WI38 (cell line): ENCODE measurements around the gene SH3BP2.

Experiments
- H3K4me3 ChIP-seq: 2 replicates; pipeline ENCODE4 v1.5.1; 2011; ENCODE audit warnings: low read depth, mild to moderate bottlenecking, control low read depth, low read length
- TF ChIP-seq, protein P1 (sequence below): IDR thresholded peaks from 2 replicates; pipeline ENCODE4 v1.5.1; 2012; ENCODE audit warnings: low read depth, mild to moderate bottlenecking, control low read depth, low read length

The SH3BP2 gene

DNA sequence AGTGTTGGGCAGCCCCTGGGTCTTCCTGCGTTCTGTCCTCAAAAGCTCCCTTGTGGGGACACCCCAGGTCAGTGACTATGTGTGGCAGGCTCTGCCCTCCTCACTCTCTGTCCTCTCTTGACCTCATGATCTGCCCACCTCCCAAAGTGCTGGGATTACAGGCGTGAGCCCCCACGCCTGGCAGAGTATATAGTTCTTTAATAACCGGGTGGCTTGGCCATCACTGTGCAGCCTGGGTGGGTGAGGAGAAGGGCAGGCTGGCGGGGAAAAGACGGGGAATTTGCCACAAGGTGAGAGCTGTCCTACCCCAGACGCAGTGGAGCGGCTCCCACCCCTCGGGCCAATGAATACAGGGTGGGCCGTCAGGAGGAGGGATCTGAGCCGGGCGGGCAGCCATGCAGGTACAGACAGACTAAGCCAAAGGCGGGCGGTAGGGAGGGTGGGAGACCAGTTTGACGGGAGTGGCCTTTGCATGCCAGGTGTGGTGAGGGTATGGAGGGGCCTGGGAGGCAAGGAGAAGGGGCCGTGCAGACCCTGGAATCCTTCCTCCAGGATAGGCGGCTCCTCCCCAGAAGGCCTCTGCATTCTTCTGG, 2.5 kb downstream of the SH3BP2 start:
- TF ChIP-seq, protein P1, sequence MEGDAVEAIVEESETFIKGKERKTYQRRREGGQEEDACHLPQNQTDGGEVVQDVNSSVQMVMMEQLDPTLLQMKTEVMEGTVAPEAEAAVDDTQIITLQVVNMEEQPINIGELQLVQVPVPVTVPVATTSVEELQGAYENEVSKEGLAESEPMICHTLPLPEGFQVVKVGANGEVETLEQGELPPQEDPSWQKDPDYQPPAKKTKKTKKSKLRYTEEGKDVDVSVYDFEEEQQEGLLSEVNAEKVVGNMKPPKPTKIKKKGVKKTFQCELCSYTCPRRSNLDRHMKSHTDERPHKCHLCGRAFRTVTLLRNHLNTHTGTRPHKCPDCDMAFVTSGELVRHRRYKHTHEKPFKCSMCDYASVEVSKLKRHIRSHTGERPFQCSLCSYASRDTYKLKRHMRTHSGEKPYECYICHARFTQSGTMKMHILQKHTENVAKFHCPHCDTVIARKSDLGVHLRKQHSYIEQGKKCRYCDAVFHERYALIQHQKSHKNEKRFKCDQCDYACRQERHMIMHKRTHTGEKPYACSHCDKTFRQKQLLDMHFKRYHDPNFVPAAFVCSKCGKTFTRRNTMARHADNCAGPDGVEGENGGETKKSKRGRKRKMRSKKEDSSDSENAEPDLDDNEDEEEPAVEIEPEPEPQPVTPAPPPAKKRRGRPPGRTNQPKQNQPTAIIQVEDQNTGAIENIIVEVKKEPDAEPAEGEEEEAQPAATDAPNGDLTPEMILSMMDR, result no peak
- no peak overlapping the region for H3K4me3 ChIP-seq

DNA sequence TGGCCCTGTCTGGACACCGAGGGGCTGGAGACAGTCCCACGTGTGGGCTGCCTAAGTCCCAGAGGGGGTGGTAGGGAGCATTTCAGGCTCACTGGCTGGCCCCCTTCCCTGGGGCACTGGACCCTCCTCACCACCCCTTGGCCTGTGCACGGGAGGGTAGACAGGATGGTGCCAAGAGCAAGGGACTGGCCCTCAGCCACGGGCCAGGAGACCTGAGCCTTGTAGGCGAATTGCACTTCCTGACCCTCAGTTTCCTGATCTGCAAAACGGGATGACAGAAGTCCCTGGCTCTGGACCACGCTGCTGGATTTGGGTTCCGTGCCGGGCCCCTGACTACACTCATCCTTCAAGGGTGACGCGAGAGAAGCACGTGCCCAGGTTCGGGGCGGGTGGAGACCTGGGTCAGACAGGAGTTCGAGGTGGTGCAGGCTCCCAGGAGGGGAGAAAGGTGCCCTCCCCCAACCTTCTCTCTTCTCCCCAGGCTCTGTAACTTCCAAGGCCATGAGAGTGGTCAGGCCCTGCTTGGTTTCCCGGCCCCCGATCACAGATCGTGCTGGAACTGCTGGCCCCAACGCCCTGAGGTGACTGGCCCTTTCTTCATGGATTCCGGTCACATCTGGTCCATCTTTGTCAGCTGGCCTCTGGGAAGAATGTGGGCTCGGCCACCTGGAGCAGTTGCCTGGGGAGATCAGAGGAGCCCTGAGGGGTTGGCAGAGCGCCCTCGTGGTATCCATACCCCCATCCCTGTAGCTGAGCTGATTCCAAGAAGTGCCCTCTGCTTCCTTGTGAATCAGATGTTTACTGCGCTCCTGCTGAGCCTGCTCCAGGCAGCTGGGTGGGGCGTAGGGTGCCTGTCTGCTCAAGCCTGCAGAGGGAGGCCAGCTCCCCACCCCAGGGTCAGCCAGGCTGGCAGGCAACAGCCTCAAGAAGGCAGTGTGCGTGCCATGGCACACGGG, 3.3 kb downstream of the SH3BP2 start:
- TF ChIP-seq, protein P1, result no peak
- H3K4me3 ChIP-seq, result no peak overlapping the region

DNA sequence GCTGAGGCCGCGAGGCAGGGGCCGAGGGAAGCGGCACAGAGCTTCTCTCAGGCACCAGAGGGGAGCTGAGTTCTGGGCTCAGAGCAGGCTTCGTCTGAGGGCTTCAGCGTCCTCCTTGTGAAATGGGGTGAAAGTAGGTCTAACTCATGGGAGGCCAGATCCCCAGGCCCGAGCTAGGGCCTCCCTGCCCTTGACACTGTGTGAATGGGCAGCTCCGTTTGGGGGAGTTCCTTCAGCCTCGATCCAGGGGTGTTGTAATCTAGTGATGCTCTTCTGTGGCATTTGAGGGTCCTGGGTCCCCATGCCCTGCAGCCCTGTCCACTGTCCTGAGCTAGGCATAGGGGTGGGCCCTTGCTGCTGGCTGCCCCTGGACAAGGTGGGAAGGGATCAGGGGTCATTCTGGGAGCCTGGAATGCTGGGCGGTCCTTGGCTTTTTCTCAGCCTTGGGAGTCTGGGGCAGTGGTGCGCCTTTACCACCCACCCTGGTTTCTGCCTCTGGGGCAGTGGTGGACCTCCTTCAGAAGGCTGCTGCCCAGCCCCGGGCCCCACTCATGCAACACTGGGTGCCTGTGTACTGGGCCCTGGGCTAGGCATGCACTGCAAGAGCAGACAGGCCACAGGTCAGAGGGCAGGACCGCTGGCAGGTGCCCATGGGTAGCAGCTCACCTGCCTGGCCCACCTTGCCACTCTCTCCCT, 4.1 kb downstream of the SH3BP2 start:
- H3K4me3 ChIP-seq, result no peak overlapping the region
- TF ChIP-seq, protein P1, result no peak

DNA sequence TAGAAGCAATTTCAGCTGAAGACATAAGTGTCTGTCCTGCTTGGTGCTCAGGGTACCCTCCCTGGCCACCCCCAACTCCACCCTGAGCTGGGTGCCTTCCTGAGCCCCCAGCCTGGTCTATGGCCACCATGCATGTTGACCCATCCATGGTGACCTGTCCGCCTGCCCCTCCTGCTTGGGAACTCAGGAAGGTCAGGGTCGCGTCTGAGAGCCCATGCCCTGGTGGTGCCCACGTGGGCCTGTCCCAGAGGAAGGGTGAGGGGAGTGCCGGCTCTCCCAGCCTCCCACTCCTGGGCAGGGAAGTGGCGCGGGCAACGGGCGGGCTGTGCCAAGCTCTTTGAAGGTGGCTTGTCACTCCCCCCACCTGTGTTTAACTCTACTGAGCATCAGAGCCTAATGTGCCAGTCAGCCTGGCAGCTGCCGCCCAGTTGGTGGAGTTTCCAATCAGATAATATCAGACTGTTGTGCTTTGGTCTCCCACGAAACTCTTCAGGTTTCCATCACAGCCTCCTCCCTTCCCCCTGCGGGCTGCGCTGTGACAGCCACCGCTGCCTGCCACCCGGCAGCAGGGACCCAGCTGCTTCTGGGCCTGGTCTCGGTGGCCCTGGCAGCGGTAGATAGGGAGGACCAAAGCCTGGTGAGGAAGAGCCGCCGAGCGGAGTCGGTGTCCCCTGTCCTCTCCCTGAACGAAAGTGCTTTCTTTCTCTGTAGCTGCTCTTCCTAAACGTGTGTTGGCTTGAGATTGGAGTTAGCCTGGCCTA, 4.8 kb downstream of the SH3BP2 start:
- TF ChIP-seq, protein P1, result no peak
- H3K4me3 ChIP-seq, result no peak overlapping the region

DNA sequence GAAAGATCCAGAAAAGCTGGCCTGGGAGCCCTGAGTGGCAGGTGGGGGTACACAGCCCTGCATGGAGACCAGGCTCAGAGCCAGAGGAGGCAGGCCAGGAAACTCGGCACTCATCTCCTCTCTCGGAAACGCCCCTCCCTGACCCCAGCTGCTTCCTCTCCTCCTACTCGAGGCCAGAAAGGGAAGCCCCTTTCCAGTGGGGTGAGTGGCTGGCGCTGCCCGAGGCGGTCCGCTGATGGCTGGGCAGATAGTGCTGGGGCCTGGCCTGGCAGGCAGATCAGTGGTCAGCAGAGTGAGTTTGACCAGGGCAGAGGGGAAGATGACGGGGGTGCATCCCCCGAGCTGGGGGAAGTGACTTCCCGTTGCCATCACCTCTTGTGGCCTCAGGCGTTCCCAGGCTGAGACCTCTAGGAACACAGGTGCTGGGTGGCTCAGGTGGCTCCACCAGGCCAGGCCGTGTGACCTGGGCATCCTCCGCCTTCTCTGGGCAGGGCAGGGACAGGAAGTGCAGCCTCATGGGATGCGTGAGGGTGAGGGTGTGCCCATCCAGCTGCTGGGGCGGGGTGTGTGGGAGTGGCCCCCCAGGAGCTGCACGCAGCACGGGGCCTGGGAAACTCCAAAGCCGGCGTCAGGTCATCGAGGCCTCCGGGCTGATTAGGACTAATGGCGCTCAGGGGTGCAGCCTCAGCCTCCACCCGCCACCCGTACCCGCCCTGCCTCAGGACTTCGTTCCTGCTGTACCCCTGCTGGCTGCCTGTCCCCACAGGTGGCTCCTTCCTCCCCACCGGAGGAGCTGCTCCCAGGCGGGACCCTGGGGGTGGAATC, 5.7 kb downstream of the SH3BP2 start:
- TF ChIP-seq, protein P1, result no peak
- no peak overlapping the region for H3K4me3 ChIP-seq

DNA sequence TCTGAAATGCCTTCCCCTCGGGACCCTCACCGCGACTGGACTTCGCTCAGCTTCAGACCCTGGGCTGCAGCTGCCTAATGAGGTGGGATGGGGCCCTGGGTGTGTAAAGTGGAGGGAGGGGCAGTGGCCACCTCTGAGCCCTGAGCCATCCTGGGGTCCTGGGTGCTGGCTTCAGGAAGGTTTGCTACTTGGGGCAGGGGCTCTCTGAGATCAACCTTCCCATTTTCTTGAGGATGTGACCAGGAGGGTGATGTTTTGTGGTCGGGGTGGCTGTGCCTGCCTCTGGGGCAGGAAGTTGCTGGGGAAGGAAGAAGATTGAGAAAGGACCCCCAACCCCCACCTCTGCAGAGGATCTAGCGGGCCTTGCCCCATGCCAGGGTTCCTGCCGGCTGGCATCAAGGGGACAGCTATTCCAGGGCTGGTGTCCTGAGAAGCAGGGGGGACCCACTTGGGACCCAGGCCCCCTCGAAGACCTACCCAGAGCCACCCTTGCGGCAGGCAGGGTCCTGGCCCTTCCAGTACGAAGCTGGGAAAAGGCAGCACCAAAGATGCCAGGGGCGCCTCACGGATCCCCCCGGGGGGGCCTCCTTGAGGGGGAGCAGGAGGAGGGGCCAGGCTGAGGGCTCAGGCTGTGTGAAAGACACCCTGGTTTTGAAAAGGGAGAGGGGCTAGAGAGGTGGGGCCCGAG, 6.5 kb downstream of the SH3BP2 start:
- TF ChIP-seq, protein P1, result no peak
- H3K4me3 ChIP-seq, result no peak overlapping the region
